Measurements from ENCODE around the gene XCL2.
"Not testable (repeated sequence)": the region's sequence is repeated elsewhere in the genome, so short reads cannot be mapped to it uniquely, and the experiment has no call there.

- peak; percentile 13 to 55 for TF ChIP-seq CTCF (conservative IDR thresholded peaks at IDR 0.05 in 1 of 2, IDR thresholded peaks at IDR 0.05 in 1 of 2; ENCODE audit: extremely low read depth in 1 of 2, insufficient read depth in 1 of 2, low read depth in 1 of 2, low read length in 2 of 2)
- TF ChIP-seq EZH2 (IDR thresholded peaks at IDR 0.05; ENCODE audit: borderline replicate concordance, low read length), result not testable (repeated sequence)
Measured at GRCh38 chr1:168574234-168574633, 30.4 kb upstream of the XCL2 start.
